Right forelimb (tissue), 1 donor: ENCODE measurements around the gene ENTPD8.
"Not testable (repeated sequence)": the region's sequence is repeated elsewhere in the genome, so short reads cannot be mapped to it uniquely, and the experiment has no call there.

ENCODE experiments used
- DNase-seq: peaks from one replicate; pipeline ENCODE4 v3.0.0-alpha.2; 2018

Gene ENTPD8

DNA sequence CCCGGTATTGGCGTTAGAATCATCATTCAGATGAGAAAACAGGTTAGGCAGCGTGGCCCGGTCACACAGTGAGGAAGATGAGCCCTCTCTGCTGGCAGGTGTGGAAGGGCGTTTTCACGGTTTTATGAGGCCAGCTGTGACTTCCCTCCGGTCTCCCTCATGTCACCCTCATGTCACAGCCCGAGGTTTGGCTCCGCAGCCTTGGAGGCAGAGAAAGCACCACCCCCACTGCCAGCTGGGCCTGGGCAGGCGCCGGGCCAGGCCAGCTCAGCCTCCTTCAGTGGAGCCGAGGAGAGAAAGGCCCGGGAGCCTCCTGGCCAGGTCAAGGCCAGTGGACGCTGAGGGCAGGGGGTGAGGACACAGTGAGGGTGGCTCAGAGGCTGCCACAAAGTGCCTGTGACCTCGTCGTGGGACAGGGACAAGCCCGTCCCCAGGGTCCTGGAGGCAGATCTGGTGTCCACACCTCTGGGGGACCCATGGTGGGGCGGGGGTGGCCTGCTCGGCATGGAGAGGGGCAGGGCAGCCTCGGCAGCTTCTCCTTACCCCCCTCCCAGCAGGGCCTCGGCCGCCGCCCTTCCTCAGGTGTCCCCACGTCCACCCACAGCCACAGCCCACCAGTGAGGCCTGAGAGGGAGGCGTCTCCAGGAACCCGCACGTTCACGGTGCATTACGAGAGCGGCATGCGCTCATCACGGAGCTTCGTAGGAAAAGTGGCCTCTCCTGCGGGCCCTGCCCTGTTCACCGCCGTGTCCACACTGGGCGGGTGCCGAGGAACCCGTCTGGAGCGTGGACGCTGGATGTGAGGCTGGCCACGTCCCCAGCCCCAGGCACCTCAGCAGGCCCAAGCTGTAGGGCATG lies 50.4 kb downstream of the ENTPD8 start:
- no peak for DNase-seq

DNA sequence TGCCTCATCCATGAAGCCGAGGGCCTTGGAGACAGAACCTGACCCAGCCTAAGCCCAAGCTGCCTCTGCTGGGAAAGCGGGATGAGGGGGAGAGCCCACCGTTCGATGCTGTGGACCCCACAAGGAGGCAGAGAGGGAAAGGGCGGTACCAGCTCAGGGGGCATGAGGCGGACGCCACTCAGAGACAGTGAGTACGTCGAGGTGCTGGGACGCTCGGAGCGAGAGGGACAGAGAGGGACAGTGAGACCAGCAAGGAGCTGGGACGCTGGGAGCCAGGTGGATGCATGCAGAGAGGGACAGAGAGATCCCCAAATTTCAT lies 51.8 kb downstream of the ENTPD8 start:
- no peak for DNase-seq

DNA sequence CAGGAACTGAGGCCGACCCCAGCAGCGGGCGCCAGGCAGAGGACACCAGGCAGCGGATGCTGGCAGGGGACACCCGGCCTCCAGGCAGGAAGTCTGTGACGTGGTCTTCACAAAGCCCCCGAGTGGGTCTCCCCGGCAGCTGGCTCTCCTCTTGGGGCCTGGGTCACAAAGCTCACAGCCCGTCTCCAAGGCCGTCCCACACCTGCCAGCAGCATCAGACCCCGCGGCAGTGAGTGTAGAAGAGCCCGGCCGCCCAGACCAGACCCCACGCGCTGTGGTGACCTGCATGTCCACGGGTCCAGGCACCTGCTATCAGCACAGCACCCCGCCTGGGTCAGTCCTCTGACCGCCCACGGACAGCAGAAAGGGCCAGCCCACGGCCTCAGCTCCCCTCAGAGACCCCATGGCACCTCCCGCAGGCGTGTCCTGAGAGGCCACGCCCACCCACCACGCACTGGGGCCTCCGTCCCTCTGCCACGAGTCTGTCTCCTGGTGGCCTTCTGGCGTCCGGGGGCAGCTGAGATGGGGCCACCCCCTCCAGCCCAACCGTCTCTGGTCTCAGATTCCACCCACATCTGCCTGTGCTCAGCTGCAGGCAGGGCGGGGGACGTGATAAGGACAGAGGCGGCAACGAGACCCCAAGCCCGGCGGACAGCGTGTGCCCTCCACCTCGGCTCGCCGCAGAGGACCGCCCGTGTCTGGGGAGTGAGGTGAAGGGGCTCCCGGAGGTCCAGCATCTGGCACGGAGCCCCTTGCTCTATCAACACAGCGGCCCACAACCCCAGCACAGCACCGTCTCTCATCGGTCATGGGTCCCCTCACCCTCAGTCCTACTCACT lies 52.3 kb downstream of the ENTPD8 start:
- DNase-seq, result no peak

DNA sequence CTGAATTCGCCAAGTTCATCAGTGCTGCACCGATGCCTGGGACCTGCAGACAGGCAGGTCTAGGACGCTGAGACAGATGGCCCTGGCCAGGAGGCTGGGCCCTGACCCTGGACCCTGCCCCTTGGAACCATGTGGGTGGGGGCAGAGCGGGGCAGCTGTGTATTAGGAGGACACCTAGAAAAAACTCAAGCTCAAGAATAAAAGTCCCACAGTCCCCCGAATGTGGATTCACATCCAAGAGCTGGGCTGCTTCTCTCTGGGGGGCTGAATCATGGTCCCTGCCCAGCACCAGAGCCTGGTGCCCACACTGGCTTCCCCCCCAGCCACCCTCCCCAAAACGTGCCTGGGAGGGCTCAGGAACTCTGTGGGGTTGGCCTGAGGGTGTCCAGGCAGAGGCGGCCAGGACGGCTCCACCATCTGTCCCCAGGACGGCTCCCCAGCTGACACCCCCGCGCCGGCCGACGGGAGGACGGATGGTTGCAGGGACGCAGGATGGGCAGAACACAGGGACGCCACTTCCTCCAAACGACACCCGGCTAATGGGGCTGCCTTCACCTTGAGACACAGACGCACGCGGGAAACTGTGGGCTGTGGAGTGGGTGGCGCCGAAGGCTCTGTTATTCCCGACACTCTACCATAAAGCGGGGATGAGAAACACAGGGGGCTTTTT lies 53.1 kb downstream of the ENTPD8 start:
- no peak for DNase-seq

DNA sequence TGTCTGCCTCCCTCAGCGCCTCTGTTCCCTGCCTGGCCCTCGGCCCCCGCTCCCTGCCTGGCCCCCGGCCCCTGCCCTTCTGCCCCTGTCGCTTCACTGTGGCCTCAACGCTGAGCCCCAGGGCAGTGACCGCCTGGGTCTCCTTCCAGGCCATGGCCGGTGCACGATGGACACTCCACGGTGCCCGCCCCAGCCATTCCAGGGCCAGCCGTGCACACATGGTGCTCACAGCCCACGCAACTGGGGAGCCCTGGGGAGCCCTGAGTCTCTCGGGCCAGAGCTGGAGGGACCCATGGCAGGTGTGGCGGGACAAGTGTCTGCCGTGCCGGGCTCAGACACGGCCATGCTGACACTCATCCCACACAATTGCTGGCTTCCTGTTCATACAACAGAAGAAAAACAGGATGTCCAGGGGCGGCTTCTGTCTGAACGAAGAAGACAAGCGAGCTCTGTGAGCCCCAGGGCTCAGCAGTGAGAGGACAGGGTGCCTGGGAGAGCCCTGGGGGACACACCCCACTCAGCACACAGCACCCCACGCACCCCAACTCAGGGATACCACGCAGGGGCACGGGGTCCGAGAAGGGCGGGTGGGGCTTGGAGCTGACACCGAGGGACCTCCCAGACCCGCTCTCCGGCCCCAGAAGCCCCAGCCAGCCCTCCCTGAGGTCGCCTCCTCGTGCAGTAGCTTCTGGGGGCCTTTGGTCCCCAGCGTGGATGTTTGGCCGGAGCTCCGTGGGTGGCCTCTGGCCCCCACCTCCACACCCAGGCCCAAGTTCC lies 53.9 kb downstream of the ENTPD8 start:
- no peak for DNase-seq

DNA sequence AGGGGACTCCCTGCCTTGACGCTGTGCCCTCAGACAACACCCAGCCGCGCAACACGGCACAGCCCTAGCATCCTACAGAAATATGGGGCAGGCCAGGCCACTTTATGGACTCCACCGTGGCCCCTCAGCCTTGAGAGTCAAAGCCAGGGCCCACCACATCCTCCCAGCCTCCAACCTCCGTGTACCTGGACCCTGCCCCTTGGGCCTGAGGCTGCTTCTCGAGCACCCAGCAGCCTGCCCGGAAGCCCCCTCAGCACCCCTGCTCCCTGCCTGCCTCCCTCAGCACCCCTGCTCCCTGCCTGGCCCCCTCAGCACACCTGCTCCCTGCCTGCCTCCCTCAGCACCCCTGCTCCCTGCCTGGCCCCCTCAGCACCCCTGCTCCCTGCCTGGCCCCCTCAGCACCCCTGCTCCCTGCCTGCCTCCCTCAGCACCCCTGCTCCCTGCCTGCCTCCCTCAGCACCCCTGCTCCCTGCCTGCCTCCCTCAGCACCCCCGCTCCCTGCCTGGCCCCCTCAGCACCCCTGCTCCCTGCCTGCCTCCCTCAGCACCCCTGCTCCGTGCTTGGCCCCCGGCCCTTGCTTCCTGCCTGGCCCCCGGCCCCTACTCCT lies 54.5 kb downstream of the ENTPD8 start:
- not testable (repeated sequence) for DNase-seq

DNA sequence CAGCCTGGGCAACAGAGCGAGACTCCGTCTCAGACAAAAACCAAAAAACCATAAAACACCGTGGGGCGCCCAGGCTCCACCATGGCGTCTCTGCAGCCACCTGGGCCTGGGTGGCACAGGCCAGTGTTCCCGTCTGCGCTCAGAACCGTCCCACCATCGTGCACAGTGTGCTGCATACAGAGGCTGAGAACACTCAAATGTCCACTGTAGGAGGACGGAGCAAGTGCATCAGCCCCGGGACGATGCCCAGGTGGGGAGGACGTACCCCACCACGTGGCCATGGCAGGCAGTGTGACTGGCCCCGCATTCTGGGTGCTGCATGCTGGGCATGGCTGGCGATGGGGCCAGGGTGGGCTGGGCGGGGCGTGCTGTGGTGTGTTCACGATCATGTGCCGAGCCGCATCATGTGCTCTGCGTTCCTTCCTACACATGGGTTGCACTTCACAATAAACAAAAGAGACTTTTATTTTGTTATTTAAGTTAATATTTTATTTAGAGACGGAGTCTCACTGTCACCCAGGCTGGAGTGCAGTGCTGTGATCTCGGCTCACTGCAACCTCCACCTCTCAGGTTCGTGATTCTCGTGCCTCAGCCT lies 56.0 kb downstream of the ENTPD8 start:
- DNase-seq, result peak; percentile 15
